COLO668 (cell line): ENCODE measurements around the gene ZBTB16.

Experiments
- DNase-seq: peaks from one replicate; lab custom pipeline; 2025; ENCODE audit not compliant: unreplicated experiment; lab: John Stamatoyannopoulos, UW

Gene ZBTB16

DNA sequence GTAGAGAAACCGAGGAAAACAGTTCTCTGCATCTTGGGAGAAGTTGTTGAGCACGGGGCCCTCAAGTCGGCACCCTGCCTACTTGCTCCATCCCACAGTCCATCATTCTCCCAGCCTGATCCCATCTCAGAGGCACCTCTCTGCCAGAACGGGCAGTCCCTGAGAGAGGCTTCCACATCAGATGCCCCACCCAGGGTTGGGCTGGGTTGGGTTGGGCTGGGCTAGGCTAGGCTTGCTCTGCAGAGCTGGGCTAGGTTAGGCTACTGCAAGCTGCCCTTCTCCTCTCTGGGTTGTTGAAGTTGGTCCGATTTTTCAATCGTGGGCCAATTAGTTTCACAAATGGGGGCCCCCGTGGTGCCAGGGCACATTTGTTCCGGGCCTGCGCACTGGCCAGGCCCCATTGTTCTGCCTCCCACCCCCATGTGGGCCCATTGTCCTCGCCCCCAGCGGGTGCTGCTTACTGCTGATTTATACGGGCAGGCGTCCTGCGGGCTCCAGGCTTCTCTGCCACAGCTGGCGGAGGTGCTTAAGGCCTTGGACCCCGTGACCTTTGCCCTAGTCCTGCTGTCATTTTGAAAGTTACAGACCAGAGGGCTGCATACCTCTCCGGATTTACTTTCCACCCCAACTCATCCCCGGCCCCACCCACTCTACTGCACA, 173.0 kb downstream of the ZBTB16 start:
- no peak for DNase-seq

DNA sequence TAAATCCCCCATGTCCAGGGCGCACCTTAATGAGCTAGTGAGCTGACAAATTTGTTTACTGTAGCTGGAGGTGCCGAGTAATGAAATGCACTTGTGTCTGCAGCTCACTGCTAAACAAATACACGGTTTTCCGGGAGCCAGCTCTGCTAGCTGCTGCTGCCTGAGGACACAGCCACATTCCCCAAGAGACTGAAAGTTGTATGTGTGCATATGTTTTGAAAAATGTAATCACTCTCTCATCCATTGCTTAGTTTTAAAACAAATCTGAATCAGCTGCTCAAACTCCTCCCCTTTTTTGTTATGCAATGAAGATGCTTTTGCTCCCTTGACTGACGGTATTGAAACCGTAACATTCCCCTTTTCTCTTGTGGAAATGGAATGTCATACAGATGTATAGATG, 174.2 kb downstream of the ZBTB16 start:
- DNase-seq = peak; percentile 38

DNA sequence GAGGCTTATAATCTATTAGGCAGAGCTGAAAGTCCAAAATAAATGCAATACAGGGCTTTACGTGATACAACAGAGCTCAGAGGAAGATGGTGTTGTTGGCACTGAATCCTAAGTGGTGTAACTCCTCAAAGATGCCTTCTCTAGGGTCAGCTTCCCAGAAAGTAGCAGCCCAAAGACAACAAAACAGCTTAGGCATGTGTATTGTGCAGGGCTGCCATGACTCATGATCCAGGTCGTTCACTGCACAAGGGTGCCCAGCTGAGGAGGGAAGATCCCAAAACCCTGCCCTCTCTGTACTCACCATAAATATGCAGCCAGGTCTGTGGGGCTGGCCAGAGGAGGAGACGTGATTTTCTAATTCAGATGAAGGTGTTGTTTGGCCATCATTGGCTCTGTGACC, 177.3 kb downstream of the ZBTB16 start:
- DNase-seq = no peak

DNA sequence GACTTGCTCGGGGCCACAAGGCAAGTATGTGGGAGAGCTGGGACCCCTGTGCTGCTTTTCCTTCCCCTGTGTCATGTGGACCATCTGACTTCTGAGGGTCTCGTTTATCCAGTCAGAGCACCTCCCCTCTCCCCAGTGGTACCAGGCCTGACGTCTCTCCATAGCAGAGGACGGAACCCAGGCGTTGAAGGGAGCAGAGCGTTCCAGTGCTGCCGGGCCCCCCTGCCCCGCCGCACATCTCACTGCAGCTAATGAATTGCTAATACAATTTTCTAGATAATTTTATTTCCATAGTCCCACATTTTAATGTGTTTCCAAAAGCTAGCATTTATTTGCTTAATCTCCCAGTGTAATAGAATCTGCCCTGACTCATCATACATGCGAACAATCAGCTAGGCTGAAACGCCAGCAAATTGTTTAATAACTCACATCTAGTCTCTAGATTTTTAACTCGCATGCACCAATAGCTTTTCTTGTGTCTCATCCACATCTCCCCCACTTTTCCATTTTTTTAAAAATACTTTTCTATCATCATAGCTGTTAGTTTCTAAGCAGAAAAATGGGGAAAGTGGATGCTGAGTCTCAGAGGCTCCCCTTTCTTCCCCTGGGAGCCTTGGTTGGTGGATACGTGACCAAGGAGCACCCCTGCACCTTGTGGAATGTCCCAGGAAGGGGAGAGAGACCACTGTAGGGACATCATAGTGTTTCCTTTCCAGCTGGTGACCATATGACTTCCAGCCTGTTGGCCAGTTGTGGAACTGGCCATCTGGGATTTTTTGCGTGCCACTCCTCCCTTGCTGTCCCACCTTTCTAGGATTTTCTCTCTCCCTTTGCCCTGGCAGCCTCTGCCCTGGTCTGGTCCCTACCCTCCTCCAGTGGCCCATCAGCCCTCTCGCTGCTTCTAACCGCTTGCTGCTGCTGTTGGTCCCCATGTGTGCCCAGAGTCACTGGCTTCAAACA, 178.1 kb downstream of the ZBTB16 start:
- no peak for DNase-seq

DNA sequence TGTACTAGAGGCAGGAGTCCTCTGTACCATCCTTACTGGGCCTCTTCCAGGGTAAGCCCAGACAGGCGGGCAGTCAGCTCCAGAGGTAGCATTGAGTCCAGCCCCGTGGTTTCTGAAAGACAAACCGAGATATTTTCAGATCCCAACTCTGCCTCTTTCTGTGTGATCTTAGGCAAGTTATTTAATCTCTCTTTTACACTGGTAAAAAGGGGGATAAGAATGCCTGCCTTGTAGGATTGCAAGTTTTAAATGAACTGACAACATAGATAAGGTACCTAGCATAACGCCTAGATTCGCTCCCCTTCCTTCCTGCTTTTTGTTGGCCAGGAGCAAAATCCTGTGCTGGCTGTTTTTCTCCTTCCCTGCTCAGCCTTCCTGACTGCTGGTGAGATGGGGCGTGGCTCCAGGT, 180.2 kb downstream of the ZBTB16 start:
- no peak for DNase-seq

DNA sequence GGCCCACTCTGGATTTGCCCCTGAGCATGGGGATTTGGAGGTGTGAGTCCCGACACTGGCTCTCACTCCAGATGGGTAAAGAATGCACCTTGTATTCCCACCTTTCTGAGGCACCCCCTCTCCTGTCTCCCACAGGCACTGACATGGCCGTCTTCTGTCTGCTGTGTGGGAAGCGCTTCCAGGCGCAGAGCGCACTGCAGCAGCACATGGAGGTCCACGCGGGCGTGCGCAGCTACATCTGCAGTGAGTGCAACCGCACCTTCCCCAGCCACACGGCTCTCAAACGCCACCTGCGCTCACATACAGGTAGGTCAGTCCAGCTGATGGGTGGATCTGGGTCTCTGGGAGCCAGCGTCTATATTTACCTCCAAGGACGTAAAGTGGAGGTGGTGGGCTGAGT, 182.5 kb downstream of the ZBTB16 start:
- DNase-seq = no peak

DNA sequence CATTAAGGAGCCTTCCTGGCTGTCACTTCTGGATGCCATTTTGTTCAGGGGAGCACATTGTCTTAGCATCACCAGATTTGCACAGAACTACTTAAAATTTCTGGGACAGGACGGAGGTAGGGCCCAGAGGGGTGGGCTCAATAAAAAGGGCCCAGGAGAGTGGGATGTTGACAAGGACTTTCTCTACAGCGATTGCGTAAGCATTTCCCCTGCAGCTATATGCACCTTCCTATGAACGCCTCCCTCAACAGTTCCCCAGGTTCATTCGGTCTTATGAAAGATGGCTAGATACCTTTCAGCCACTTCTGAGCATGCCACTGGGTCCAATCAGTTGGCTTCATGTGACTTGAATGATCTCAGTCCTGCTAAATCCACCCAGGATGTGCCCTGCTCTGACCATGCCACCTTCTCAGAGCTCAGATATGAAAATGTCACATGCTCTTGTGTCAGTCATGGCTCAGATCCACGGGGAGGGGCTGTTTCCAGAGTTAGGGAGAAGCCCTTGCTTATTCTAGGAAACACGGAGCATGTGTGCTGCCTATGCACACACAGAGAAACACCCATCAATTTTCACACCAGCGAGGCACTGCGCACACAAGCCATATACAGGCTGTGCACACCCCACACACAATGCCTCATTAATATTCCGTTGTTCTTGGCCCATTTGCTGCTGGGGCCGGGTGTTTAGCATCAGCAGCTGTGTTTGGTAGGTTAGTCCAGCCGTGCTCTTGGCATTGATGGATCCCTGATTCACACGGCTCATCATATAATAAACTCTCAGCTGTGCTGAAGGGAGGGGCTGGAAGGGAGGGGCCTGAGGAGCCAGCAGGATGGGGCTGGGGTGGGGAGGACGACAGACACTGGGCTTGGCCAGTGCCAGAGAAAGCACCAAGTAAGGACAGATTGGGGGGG, 184.2 kb downstream of the ZBTB16 start:
- peak; percentile 80 for DNase-seq

DNA sequence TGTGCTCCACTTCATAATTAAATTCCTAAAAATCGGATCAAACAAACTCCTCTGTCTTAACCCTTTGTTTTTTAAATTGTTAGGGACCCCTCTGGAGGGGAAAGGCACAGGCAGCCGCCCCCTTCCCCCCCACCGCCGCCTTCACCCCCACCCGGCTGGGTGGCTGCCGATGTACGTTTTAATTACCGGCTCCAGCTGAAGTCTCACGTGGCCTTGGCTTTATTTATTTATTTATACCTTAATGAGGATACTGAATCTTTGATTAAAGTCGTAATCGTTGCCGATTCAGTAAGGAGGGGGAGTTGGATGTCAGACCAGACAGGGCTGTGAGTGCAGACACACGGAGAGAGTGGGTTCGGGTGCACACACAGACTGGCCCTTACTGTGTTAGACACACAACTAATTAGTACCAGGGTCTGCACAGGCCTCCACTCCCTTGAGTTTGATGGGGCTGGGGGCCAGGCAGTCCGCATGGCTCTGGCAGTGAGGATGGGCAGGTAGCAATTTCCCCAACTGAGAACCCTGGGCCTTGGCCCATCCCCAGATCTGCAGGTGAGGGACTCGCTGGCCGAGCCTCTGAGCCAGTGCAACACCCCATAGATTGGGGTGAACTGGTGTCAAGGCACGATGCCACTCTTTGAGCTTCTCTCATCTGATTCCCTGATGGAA, 185.3 kb downstream of the ZBTB16 start:
- DNase-seq = no peak

DNA sequence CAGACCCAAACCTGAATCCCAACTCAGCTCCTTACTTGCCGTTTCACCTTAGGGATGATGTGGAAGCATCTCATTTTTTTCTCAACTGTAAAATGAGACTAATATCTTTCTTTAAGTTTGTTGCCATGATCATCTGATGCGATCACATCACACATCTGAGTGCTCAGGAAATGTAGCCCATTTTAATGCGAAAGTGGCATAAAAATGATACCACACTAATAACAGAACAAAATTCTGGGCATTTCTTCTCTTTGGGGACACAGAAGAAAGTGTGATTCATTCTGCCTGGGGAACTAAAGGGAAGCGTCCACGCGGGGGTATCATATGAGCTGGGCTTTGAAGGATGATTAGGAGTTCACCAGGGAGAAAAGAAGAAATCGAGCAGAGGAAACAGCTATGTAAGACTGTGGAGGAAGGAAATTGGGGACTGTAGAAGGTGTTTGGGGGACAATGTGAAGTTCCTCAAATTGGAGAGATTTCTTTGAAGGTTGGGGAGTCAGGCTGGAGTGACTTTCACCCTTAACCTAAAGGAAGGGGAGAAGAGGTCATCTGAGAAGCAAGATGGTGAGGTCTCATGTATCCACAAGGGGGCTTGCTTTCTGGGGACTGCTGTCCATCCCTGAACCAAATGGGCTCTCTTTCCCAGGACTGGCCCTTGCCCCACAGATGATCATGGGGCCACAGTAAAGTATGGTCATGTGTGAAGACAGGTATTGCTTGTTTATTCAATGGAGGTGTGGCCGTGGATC, 187.0 kb downstream of the ZBTB16 start:
- no peak for DNase-seq

DNA sequence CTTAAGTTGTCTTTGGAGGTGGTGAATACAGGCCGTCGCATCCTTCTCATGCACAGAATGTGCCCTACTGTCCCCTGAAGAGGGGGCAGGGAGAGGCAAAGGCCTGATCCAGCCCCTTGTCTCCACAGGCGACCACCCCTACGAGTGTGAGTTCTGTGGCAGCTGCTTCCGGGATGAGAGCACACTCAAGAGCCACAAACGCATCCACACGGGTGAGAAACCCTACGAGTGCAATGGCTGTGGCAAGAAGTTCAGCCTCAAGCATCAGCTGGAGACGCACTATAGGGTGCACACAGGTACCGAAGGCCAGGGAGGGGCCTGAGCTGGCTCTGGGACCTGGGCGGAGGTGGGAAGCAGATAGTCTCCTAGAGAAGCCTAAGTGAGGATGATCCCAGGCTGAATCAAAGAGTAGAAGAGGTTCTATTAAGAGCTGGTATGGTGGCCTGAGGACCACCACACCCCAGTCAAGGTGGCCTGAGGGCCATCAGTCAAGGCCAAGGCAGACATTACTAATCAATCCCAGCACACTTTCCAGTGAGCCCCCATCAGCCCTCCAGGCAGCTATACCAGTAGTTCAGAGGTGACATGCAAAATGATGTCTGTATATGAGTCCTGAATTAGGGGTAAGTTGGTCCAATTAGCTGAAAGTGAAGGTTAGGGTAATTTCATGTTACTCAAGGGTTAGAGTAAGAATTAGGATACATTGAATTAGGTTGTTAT, 187.7 kb downstream of the ZBTB16 start:
- no peak for DNase-seq

DNA sequence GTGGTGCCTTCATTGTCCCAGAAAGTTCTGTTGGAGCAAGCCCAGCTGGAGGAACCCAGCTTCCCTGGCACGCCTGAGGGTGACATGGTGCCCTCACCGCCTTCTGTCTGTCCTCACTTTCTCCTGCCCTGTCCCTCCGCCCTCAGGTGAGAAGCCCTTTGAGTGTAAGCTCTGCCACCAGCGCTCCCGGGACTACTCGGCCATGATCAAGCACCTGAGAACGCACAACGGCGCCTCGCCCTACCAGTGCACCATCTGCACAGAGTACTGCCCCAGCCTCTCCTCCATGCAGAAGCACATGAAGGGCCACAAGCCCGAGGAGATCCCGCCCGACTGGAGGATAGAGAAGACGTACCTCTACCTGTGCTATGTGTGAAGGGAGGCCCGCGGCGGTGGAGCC, 190.7 kb downstream of the ZBTB16 start:
- DNase-seq = no peak

DNA sequence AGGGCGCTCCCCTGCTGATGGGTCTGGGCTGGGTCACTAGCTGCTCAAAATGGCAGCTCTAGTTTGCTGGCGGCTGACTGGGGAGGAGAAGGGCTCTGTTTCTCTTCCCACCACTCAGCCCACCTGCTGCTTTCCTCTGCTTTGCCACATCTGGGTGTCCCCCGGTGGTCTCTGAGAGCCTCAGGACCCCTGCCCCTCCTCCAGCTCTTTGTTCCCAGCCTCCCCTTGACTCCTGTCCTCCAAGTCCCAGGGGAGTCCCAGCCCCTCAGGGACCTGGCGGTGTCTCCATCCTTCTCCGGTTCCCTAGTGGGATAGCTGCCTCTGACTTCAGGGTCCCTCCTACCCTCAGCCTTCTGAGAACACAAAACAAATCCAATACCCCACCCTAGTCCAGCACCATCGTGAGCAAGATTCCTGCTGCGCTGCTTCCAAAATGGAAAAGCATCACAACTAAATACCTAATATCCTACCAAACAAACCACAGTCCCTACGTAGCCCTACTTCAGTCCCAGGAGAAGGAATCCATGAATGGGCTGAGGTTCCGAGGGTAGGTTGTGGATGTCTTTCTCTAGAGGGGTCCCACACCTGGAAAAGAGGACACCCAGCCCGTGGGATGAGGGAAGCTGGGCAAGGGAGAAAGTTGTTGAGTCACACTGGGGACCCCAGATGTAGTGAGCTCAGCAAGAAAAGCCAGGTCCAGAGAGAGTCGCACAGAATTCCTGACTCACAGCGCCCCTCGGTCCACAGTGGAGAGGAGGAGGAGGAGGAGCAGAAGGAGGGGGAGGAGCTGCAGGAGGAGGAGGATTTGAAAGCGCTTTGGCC, 191.7 kb downstream of the ZBTB16 start:
- DNase-seq = no peak

DNA sequence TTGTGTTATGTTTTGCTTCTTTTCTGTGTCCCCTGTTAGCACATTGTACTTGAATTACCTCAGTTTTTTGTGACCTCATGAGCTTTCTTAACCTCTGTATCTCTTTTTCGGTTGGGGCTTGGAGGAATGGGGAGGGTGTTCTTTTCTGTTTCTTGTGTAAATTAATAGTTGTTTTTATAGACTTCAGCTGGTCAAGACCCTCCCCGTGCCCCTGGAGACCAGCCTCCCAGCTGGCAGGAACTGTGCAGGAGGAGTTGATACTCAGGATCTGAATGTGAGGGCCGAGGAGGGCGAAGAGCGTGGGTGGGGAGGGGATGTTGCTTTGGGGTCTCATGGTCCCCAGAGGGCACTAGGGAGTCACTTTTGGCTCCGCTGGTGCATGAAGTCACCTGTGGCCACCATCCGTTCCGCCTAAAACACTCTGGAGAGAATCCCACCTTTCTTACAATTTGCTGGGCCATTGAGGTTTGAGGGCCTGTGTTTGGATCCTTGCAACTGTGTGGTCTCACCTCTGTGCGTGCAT, 192.4 kb downstream of the ZBTB16 start:
- no peak for DNase-seq

DNA sequence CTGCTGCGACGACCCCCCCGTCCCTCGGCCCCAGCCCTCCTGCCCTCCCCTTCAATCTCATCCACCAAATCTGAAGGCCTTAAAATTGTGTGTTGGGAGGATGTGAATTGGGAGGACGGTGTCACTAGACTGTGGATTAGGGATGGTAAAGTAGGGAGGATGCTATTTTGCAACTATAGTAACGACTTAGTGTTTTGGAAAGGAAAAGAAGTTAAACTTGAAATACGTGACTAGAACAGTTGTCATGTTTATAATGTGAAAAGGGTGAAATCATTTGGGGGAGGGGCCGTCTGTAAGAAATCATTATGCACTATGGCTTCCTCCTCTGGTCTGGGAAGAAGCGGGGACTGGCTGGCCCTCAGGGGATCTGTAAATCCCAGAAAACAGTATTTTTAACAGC, 193.3 kb downstream of the ZBTB16 start:
- DNase-seq = no peak

DNA sequence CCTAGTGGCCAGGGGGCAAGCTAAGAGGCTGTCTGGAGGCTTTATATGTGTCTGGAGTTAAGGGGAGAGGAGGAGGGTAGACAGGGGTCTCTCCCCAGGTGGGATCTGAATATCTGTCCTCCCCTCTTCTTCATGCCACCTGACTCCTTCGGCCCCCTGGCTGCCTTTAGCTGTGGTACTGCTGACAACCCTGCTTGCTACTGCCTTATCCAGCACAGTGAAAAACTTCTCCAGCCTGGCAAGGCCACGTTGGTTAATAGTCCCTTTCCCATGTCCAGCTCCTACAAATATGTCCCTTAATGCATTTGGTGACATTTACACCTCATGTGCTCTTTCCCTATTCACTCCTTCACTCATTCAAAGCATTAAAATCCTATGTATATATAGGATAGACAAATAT, 194.3 kb downstream of the ZBTB16 start:
- no peak for DNase-seq

DNA sequence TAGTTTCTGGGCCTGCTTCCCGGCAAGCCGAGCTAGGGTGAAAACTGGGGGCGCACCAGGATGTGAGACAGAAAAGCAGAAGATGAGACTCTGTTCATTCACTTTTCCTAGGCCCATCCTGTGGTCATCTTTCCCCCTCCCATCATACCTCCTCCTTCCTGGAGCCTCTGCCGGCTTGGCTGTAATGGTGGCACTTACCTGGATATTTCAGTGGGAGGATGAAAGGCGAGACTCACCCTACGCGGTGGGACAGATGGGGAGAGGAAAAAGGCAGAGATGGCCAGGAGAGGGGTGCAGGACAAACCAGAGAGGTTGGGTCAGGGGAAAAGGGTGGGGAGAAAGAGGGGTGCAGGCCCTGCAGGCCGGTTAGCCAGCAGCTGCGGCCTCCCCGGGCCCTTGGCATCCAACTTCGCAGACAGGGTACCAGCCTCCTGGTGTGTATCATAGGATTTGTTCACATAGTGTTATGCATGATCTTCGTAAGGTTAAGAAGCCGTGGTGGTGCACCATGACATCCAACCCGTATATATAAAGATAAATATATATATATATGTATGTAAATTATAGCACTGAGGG, 195.1 kb downstream of the ZBTB16 start:
- DNase-seq = no peak

DNA sequence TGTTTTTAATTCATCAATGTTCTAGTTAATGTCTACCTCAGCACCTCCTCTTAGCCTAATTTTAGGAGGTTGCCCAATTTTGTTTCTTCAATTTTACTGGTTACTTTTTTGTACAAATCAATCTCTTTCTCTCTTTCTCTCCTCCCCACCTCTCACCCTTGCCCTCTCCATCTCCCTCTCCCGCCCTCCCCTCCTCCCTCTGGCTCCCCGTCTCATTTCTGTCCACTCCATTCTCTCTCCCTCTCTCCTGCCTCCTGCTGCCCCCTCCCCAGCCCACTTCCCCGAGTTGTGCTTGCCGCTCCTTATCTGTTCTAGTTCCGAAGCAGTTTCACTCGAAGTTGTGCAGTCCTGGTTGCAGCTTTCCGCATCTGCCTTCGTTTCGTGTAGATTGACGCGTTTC, 195.8 kb downstream of the ZBTB16 start:
- no peak for DNase-seq
